HL-60 (cell line): Measurements from ENCODE around the gene MAP10.

Experiments
- DNase-seq, 2 experiments: peaks; one replicate each; pipeline ENCODE4 v3.0.0-alpha.2; 2010 to 2020; ENCODE audit warnings: low read depth in 1 of 2, low spot score in 1 of 2
- H3K27ac ChIP-seq: fragments of 250-450 bp; sonication (Bioruptor Pico); replicated peaks from 2 replicates; pipeline ENCODE4 v1.5.1; 2020; ENCODE audit warnings: mild to moderate bottlenecking, moderate library complexity
- H3K27me3 ChIP-seq: fragments of 250-450 bp; sonication (Bioruptor Pico); 2 replicates; pipeline ENCODE4 v1.5.1; 2021; ENCODE audit warnings: mild to moderate bottlenecking, moderate library complexity; ENCODE audit not compliant: insufficient read depth, poor library complexity, severe bottlenecking
- H3K4me3 ChIP-seq: replicated peaks from 2 replicates; pipeline ENCODE4 v1.5.1; 2011; ENCODE audit warnings: mild to moderate bottlenecking, control low read depth, low read length; ENCODE audit not compliant: insufficient read depth
- GABPA ChIP-seq: IDR thresholded peaks from 2 replicates; pipeline ENCODE4 v1.6.1; 2012; ENCODE audit warnings: low read depth
- POLR2AphosphoS5 ChIP-seq: IDR thresholded peaks from 2 replicates; pipeline ENCODE4 v1.6.1; 2012; ENCODE audit warnings: low read depth
- SPI1 ChIP-seq: IDR thresholded peaks from 2 replicates; pipeline ENCODE4 v1.6.1; 2012; ENCODE audit warnings: low read depth, mild to moderate bottlenecking, borderline replicate concordance
- TF ChIP-seq, protein P1 (sequence below): IDR thresholded peaks from 2 replicates; pipeline ENCODE4 v1.6.1; 2012; ENCODE audit warnings: low read depth; ENCODE audit not compliant: insufficient replicate concordance
- TF ChIP-seq, protein P2 (sequence below): IDR thresholded peaks from one replicate; pipeline ENCODE4 v1.5.1; 2011; ENCODE audit warnings: low read length, control low read depth, inconsistent platforms; ENCODE audit not compliant: insufficient read depth

MAP10 gene

DNA sequence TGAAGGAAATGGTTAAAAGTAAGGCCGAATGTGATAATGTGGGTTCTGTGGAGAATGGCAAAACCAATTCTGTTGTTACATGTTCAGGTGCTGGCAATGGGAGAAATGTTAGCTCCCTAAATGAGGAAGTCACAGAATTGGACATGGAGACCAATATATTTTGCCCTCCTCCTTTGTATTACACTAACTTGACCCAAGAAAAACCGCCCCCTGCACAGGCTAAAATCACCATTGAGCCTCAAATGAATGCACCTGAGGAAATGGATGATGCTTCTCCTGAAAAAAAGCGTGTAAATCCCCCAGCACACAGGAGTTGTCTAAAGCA is 932 bp downstream of the MAP10 start:
- Histone ChIP-seq H3K27me3 (no peaks in the 10 kb centered on the region), H3K4me3 (peak overlapping the region; percentile 68), H3K27ac (peak overlapping the region; percentile 79)
- no peak for DNase-seq
- TF ChIP-seq SPI1 (peak; percentile 92), GABPA (no peak)

DNA sequence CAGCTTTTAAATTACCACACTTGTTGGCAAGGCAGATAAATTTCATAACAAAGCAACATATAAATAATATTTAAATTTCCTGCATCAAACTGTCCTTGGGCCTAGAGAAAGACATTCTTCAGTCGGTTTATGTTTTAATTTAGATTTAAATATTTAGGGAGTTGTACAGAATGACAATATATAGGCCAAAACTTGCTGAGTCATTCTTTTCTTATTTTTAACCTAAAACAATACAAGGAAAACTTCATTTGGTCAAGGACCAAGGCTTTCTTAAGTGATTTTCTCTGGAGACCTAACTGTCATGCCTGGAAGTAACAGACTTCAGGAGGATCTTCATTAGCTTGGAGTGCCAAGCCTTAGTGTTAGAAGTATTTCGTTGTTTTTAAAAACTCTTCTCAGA is 5.6 kb downstream of the MAP10 start:
- no peak overlapping the region for H3K27ac ChIP-seq
- H3K4me3 ChIP-seq = no peak overlapping the region
- DNase-seq = no peak
- TF ChIP-seq, protein P1, sequence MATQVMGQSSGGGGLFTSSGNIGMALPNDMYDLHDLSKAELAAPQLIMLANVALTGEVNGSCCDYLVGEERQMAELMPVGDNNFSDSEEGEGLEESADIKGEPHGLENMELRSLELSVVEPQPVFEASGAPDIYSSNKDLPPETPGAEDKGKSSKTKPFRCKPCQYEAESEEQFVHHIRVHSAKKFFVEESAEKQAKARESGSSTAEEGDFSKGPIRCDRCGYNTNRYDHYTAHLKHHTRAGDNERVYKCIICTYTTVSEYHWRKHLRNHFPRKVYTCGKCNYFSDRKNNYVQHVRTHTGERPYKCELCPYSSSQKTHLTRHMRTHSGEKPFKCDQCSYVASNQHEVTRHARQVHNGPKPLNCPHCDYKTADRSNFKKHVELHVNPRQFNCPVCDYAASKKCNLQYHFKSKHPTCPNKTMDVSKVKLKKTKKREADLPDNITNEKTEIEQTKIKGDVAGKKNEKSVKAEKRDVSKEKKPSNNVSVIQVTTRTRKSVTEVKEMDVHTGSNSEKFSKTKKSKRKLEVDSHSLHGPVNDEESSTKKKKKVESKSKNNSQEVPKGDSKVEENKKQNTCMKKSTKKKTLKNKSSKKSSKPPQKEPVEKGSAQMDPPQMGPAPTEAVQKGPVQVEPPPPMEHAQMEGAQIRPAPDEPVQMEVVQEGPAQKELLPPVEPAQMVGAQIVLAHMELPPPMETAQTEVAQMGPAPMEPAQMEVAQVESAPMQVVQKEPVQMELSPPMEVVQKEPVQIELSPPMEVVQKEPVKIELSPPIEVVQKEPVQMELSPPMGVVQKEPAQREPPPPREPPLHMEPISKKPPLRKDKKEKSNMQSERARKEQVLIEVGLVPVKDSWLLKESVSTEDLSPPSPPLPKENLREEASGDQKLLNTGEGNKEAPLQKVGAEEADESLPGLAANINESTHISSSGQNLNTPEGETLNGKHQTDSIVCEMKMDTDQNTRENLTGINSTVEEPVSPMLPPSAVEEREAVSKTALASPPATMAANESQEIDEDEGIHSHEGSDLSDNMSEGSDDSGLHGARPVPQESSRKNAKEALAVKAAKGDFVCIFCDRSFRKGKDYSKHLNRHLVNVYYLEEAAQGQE = no peak
- TF ChIP-seq POLR2AphosphoS5 (no peak), SPI1 (no peak), GABPA (no peak)
- TF ChIP-seq, protein P2, sequence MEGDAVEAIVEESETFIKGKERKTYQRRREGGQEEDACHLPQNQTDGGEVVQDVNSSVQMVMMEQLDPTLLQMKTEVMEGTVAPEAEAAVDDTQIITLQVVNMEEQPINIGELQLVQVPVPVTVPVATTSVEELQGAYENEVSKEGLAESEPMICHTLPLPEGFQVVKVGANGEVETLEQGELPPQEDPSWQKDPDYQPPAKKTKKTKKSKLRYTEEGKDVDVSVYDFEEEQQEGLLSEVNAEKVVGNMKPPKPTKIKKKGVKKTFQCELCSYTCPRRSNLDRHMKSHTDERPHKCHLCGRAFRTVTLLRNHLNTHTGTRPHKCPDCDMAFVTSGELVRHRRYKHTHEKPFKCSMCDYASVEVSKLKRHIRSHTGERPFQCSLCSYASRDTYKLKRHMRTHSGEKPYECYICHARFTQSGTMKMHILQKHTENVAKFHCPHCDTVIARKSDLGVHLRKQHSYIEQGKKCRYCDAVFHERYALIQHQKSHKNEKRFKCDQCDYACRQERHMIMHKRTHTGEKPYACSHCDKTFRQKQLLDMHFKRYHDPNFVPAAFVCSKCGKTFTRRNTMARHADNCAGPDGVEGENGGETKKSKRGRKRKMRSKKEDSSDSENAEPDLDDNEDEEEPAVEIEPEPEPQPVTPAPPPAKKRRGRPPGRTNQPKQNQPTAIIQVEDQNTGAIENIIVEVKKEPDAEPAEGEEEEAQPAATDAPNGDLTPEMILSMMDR = no peak
- H3K27me3 ChIP-seq = no peaks in the 10 kb centered on the region

DNA sequence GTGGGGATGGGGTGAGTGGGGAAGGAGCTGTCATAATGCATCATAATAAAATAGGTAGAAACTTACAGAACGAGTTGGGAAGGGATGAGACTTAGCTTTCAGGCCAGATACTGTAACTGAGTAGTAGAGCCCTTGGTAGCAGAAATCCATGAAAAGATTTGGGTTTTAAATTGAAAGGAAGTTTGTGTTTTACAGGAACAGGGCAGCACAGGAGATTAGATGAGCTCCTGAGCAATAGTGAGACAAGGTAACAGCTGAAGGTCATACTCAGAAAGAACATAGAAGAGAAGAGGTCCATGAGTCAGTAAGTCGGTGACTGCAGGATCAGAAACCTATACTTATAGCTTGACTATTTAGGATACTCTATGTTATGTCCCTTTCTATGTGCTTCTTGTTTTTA is 7.3 kb downstream of the MAP10 start:
- TF ChIP-seq, protein P1 = no peak
- TF ChIP-seq SPI1 (no peak), POLR2AphosphoS5 (no peak), GABPA (no peak)
- TF ChIP-seq, protein P2 = no peak
- H3K27me3 ChIP-seq = no peaks in the 10 kb centered on the region
- no peak overlapping the region for H3K27ac ChIP-seq
- no peak overlapping the region for H3K4me3 ChIP-seq
- DNase-seq = no peak

DNA sequence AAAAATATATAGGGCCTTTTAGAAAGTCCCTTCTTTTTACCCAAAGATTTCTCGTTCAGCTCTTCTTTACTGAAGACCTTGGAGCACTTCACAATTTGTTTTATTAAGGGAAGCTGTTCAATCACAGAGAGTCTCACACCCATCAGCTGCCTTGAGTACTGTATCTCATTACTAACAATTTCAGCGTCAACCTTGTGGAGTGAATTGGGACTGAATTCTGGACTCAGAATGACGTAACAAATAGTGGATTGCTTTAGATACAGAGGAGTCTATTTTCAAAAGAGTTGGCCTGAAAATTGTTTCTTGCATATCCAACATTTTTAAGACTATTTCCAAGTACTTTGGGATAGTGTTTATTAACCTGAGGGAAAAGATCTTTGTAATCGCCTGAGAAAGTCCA is 7.9 kb downstream of the MAP10 start:
- H3K27me3 ChIP-seq = no peaks in the 10 kb centered on the region
- no peak for DNase-seq
- H3K4me3 ChIP-seq = no peak overlapping the region
- no peak overlapping the region for H3K27ac ChIP-seq
- no peak for TF ChIP-seq POLR2AphosphoS5
- TF ChIP-seq, protein P1 = no peak
- TF ChIP-seq, protein P2 = no peak
- no peak for TF ChIP-seq GABPA
- TF ChIP-seq SPI1 = no peak
